Measurements from ENCODE around the gene PNKD. TPM values are rescaled to one million over a fixed set of nuclear protein-coding genes. Genes with fewer than 3 reads are reported as not detected.

The PNKD gene
- total and polyA plus RNA-seq, 10 of the 15 experiments (the other 5 are each of a cell fraction or from before 2014, with no cell fraction given) = 27.2 to 106 (median 61.3) TPM

GRCh38 chr2:218228366-218229090 lies 41.8 kb upstream of the PNKD start:
- 54% methylated on average over 6 of the region's 6 CpGs for WGBS (ENCODE audit: insufficient coverage, insufficient replicate concordance, low lambda C conversion rate, missing lambda C conversion rate)
- TF ChIP-seq CBFB (IDR thresholded peaks at IDR 0.05; ENCODE audit: low read depth) = no peak
- no peak for TF ChIP-seq CREB1 (IDR thresholded peaks at IDR 0.05; ENCODE audit: low read depth)
- no peak for TF ChIP-seq ZBTB11 (CRISPR knock-in tag; IDR thresholded peaks at IDR 0.05)
- no peak for TF ChIP-seq POLR2A (IDR thresholded peaks at IDR 0.05; ENCODE audit: low read depth, low read length)
- TF ChIP-seq HDAC6 (IDR thresholded peaks at IDR 0.05; ENCODE audit: unreplicated experiment) = no peak
- no peak for TF ChIP-seq TCF3 (IDR thresholded peaks at IDR 0.05; ENCODE audit: borderline replicate concordance, insufficient read depth, low read depth, low read length)
- no peak for TF ChIP-seq TBL1XR1 (IDR thresholded peaks at IDR 0.05; ENCODE audit: low read depth, low read length)
- no peak for TF ChIP-seq IRF5 (IDR thresholded peaks at IDR 0.05; ENCODE audit: borderline replicate concordance)
- no peak for TF ChIP-seq SUZ12 (IDR thresholded peaks at IDR 0.05; ENCODE audit: unreplicated experiment)
- no peak for TF ChIP-seq ATF2 (IDR thresholded peaks at IDR 0.05; ENCODE audit: low read length)
- no peak for TF ChIP-seq HSF1 (IDR thresholded peaks at IDR 0.05; ENCODE audit: low read depth, low read length)
- TF ChIP-seq NFXL1 (IDR thresholded peaks at IDR 0.05; ENCODE audit: borderline replicate concordance) = no peak

More at GRCh38 chr2:218228366-218229090, 41.8 kb upstream of the PNKD start:
- in situ Hi-C loops (cut with MboI) (no loop called here), intact Hi-C loops (cut with micrococcal nuclease; ENCODE audit: unreplicated experiment) (loop anchor here (1.0 kb wide), 1 partner anchor 10 kb away; no protein-coding TSS in a partner anchor)
- Histone ChIP-seq H4K20me1 (ENCODE audit: control insufficient read depth, insufficient read depth) (peaks cover 12% of the 10 kb centered on the region), H2AFZ (ENCODE audit: control insufficient read depth, low read depth, low read length) (no peak overlapping the region), H3K4me1 (ENCODE audit: control insufficient read depth, insufficient read depth, low read length) (peaks cover 31% of the 10 kb centered on the region), H3K4me3 (peak overlapping the region; percentile 21), H3K4me2 (ENCODE audit: control insufficient read depth, insufficient read depth) (peak overlapping the region; percentile 75), H3K27me3 (replicated peaks in 1 of 2; ENCODE audit: control insufficient read depth in 2 of 2, insufficient read depth in 2 of 2, low read length in 1 of 2) (no peaks in the 10 kb centered on the region), H3K9me3 (replicated peaks; ENCODE audit: control insufficient read depth, insufficient read depth, low read length) (no peaks in the 10 kb centered on the region), H3K27ac (ENCODE audit: control insufficient read depth, insufficient read depth) (peak overlapping the region; percentile 72), H3K36me3 (ENCODE audit: control insufficient read depth in 2 of 2, insufficient read depth in 2 of 2, low read length in 1 of 2) (peaks cover 9 to 44% of the 10 kb centered on the region in 2 experiments), H3K9ac (ENCODE audit: control insufficient read depth, insufficient read depth, low read length) (no peak overlapping the region), H3K79me2 (ENCODE audit: control insufficient read depth, insufficient read depth, low read length) (peaks cover 48% of the 10 kb centered on the region)
- ATAC-seq (no peak), FAIRE-seq (no peak), DNase-seq (ENCODE audit: low read depth, low spot score) (no peak)
- ChIA-PET SMC1A (ENCODE audit: uncharacterized antibody, unreplicated experiment) (interaction anchor here (1.3 to 4.0 kb wide), 6 partner anchors 8 to 60 kb away, joined by 4 to 73 read pairs (median 16); partner anchors contain the start of gene ARPC2), CTCF (interaction anchor here (0.7 to 3.6 kb wide), 8 partner anchors 8 to 57 kb away, joined by 3 to 58 read pairs (median 6); no protein-coding TSS in a partner anchor), POLR2A (interaction anchor here (0.6 to 6.6 kb wide), 8 partner anchors 10 to 1722 kb away, joined by 3 to 98 read pairs (median 4); partner anchors contain the start of gene ARPC2), RAD21 (ENCODE audit: unreplicated experiment) (interaction anchor here (0.6 to 4.6 kb wide), 7 partner anchors 10 to 59 kb away, joined by 3 to 84 read pairs (median 6); partner anchors contain the start of genes AAMP, ARPC2 and PNKD)
- BruUV-seq (replicated peaks) = no TSS peak
